OCI-M2 (cell line): ENCODE data around the gene TLR5.

ENCODE experiments used
- DNase-seq: peaks from one replicate; lab custom pipeline; 2025; ENCODE audit not compliant: unreplicated experiment; lab: John Stamatoyannopoulos, UW

TLR5 gene

DNA sequence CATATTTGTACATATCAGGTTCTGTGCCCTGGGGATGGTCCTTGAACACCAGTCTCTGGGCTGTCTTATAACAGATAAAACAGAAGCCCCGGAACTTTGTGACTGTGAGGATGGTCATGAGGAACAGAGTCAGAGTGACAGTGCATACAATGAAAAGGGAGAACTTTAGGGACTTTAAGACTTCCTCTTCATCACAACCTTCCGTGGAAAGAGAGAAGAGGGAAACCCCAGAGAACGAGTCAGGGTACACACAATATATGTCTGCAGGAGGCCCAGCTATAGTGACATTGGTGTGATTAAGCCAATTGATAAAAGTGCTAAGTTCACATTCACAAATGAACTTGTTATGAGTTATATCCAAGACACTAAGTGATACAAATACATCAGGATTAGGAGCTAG, 32.1 kb downstream of the TLR5 start:
- DNase-seq = no peak

DNA sequence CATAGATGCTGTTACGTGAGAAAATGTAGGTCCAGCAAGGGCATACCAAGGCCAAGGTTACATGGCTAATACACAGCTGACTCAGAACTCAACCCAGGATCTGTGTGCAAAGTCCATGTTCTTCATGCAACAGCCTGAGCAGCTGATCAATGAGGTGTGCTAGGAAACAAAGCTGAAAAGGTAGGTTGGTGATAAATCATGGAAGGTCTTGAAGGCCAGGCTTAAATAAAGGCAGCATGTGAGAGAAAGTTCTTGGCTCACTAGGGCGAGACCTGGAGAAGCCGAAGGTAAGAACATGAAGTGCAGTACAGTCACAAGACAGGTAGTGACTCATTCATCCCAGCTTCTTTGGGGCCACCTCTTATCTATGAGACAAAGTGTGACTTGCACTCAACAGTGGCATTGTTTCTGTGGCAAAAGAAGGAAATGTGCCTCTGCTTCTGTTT, 33.4 kb downstream of the TLR5 start:
- no peak for DNase-seq

GRCh38 chr1:223106856-223107255, 36.2 kb downstream of the TLR5 start:
- no peak for DNase-seq

GRCh38 chr1:223105568-223105967, 37.5 kb downstream of the TLR5 start:
- no peak for DNase-seq

- no peak for DNase-seq
Observed at GRCh38 chr1:223102797-223103533, 40.1 kb downstream of the TLR5 start.

GRCh38 chr1:223097713-223098112, 45.3 kb downstream of the TLR5 start:
- no peak for DNase-seq

- DNase-seq = no peak
Observed at GRCh38 chr1:223095870-223096269, 47.2 kb downstream of the TLR5 start.

DNA sequence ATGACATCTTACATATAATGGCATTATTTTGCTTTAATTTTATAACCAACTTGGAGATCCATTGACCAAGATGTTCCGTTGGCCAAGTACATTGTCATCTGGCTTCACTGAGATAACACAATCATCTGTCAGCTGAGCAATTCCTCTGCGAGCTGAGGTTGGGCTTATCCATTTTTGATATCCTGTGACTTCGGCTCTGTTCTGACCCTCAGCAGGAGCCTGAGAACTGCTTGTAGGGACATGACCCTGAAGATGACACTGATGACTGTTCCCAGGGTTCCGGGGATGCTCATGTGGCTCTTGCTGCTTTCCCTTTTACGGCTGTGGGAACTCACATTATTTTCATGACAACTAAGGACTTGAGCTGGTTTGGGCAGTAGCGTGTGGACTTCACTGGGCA, 51.2 kb downstream of the TLR5 start:
- no peak for DNase-seq

- no peak for DNase-seq
Observed at GRCh38 chr1:223089250-223089649, 53.8 kb downstream of the TLR5 start.

GRCh38 chr1:223088713-223089240, 54.3 kb downstream of the TLR5 start:
- no peak for DNase-seq

- no peak for DNase-seq
Observed at GRCh38 chr1:223087291-223088255, 55.5 kb downstream of the TLR5 start.

DNA sequence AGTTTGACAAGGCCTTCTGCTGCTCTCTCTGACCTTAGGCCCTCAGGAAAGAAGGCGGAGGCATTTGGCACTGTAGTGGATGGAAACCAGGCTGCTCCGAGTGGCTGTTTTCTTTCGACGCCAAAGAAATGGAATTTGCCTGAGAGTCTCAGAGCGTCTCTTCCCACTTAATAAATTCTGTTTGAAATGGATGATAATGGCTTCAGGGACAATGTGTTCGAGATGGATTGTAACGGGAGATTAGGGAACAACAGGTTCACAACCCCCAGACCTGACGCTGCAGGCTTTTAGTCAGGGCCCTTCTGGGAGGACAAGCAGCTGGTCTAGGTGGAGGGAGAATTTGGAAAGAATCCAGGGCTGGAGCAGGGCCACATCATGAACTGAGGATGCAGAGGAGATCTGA, 58.6 kb downstream of the TLR5 start:
- DNase-seq = no peak

GRCh38 chr1:223083831-223084230, 59.2 kb downstream of the TLR5 start:
- no peak for DNase-seq

DNA sequence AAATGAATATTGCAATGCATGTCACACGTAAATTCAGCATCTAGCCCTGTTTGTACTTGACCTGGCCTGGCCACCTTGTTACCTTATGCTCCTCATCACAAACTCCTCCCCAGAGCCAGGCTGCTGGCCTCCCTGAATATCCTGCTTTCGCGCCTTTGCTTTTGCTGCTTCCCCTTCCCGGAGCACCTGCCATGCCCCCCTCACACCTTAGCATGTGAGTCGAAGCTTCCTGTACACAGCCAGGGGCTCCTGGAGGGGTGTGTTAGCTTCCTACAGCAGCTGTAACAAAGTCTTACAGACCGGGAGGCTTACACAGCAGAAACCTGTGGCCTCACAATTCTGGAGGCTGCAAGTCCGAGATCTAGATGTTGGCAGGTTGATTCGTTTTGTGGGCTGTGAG, 60.1 kb downstream of the TLR5 start:
- DNase-seq = no peak

GRCh38 chr1:223081181-223081994, 61.7 kb downstream of the TLR5 start:
- DNase-seq = no peak

DNA sequence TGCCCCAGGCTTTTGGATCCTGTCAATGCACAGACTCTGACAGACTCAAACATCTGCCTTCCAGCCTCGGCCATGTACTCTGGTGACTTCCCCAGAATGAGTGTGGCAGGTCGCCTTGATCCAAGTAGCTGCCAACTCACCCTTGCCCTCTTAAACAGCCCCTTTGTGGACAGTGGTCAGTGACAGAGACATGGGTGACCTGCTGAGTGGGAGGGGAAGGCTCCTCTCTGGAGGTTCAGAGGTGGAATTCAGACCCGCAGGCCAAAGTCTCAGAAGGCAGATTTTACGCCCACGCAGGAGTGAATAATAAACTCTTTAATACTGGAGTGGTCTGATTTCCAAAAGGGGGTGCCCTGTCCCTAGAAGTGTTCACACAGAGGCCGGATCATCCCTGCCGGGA, 63.5 kb downstream of the TLR5 start:
- DNase-seq = no peak

- DNase-seq = no peak
Observed at GRCh38 chr1:223077247-223077833, 65.7 kb downstream of the TLR5 start.

DNA sequence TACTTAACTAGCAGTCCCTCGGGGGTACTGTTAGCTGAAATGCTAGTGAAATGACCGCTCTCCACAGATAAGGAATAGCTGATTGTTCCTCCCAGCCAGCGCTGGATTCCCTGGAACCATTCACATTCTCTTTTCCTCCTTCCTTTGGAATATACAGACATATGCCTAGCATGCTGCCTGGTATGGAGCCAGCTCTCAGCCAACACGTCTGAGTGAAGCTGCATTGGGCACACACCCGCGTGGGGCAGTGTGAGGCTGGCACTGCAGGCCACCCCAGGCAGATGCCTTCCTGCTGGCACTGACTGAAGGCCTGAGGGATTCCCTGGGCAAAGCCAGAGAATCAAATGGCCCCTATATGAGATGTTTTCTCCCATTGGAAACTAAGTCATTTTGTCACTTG, 66.7 kb downstream of the TLR5 start:
- no peak for DNase-seq

- no peak for DNase-seq
Observed at GRCh38 chr1:223075834-223076233, 67.2 kb downstream of the TLR5 start.

DNA sequence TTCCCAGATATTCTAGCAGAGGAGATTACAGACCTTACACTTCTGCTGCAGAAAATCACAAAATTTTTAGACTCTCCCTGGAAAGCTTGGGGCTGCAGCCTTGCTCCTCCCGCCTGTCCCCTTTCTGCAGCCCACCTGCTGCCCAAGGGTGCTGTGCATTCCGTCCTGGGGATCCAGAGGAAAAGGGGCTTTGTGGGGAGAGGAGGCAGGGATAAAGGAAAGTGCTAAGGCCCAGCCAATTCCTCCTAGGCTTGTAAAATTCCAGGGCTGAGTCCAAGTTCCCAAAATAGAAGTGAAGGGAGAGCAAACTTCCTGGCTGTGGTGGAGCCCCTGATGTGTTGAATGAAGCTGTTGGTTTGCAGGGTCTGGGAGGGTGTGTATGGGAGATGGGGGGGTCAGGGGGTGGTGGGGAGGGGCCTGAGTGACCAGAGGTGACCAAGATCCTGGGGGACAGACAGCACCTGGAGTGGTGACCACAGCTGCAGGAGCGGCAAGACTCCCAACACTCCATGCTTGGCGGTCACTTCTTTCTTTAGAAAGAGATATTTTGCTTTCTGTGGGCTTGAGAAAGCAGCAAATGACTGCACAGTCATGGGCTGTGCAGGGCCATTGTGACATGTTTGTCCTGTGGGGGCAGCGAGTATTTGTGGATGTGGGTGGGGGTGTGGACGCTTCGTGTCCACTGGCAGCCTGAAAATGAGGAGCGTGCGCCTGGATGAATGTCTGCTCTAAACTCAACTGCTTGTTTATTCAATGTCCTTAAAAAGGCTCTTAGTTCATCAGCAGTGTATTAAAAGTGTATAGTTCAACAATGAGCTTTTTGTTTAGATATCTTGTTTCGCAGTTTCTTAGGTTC, 68.4 kb downstream of the TLR5 start:
- DNase-seq = no peak
